ENCODE measurements around the gene RNF2.

GRCh38 chr1:185059950-185060571 lies 14.7 kb downstream of the RNF2 start:
- no peak for TF ChIP-seq CTCF (conservative IDR thresholded peaks at IDR 0.05; ENCODE audit: low read length)
- no peak for TF ChIP-seq EZH2phosphoT487 (IDR thresholded peaks at IDR 0.05; ENCODE audit: borderline replicate concordance, low read depth, low read length)

Data from OCI-LY7 (cell line).